ENCODE data around the gene FAM20A. TPM values are rescaled to one million over a fixed set of nuclear protein-coding genes. Genes with fewer than 3 reads are reported as not detected.

The FAM20A gene
- total and polyA plus RNA-seq, 11 donors, result 2.6 to 37.9 (median 8.8) TPM

- H3K27ac ChIP-seq, result peak overlapping the region; percentile 96 to 100 (median 98)
- H3K36me3 ChIP-seq, result peaks cover 0 to 41% (median 38%) of the 10 kb centered on the region in 9 donors
- no peaks in the 10 kb centered on the region for H3K27me3 ChIP-seq
- DNase-seq (no peak), ATAC-seq (no peak)
- peak overlapping the region; percentile 60 to 94 (median 76) for H3K4me3 ChIP-seq
- no peaks in the 10 kb centered on the region for H3K9me3 ChIP-seq
- WGBS, 4 donors, result 5 to 8% (median 7%) methylated on average over 3 of the region's 3 CpGs
- TF ChIP-seq POLR2A (IDR thresholded peaks at IDR 0.05) (no peak), CTCF (IDR thresholded peaks at IDR 0.05) (no peak)
- intact Hi-C loops (cut with DNase I), result loop anchor here in 7 of 10 donors (2.0 to 5.0 kb wide), 5 partner anchors 42 to 267 kb away; partner anchors contain the start of gene AMZ2 (in 1 of the 7)
- H3K4me1 ChIP-seq, result peaks cover 0 to 75% (median 53%) of the 10 kb centered on the region in 12 donors
Measured at GRCh38 chr17:68513932-68514331, 87.2 kb downstream of the FAM20A start.

GRCh38 chr17:68512960-68513474 lies 88.2 kb downstream of the FAM20A start:
- TF ChIP-seq POLR2A (IDR thresholded peaks at IDR 0.05) (no peak), CTCF (IDR thresholded peaks at IDR 0.05) (no peak)
- H3K4me3 ChIP-seq, result peak overlapping the region; percentile 60 to 94 (median 76)
- 0% methylated on average over 20 of the region's 20 CpGs for WGBS, 4 donors
- ATAC-seq (peak in 2 of 4 donors; percentile 4 to 12), DNase-seq (peak in 2 of 5 donors; percentile 33 to 43)
- H3K36me3 ChIP-seq, result peaks cover 0 to 34% (median 29%) of the 10 kb centered on the region in 9 donors
- H3K27ac ChIP-seq, result peak overlapping the region; percentile 96 to 100 (median 98)
- intact Hi-C loops (cut with DNase I), result loop anchor here in 8 of 10 donors (1.0 to 5.0 kb wide), 6 partner anchors 40 to 266 kb away; partner anchors contain the start of gene AMZ2 (in 1 of the 8)
- H3K27me3 ChIP-seq, result no peaks in the 10 kb centered on the region
- no peaks in the 10 kb centered on the region for H3K9me3 ChIP-seq
- peaks cover 0 to 71% (median 45%) of the 10 kb centered on the region in 12 donors for H3K4me1 ChIP-seq

GRCh38 chr17:68512247-68512959 lies 88.8 kb downstream of the FAM20A start, which contains the start of gene PRKAR1A:
Gene PRKAR1A (plus strand): TSS chr17:68512430. CDS start chr17:68515400, 2,970 bp downstream.
- intact Hi-C loops (cut with DNase I), result loop anchor here in 8 of 10 donors (1.0 to 5.0 kb wide), 6 partner anchors 39 to 265 kb away; partner anchors contain the start of gene AMZ2 (in 1 of the 8)
- ATAC-seq (peak; percentile 89 to 94 (median 92)), DNase-seq (peak; percentile 96 to 97 (median 96))
- peak within 1 kb of the TSS; percentile 60 to 94 (median 76) for H3K4me3 ChIP-seq
- no peaks in the 10 kb centered on the region for H3K9me3 ChIP-seq
- H3K27me3 ChIP-seq, result no peaks in the 10 kb centered on the region
- peak; percentile 74 to 95 for TF ChIP-seq POLR2A (IDR thresholded peaks at IDR 0.05)
- peak in 2 of 12 donors; percentile 11 to 26 for TF ChIP-seq CTCF (IDR thresholded peaks at IDR 0.05)
- H3K27ac ChIP-seq, result peak within 1 kb of the TSS; percentile 96 to 100 (median 98)
- WGBS, 4 donors, result 0 to 1% (median 1%) methylated on average over 29 to 81 of the region's 81 CpGs
- peaks cover 0 to 27% (median 23%) of the 10 kb centered on the region in 9 donors for H3K36me3 ChIP-seq
- H3K4me1 ChIP-seq, result peaks cover 0 to 73% (median 40%) of the 10 kb centered on the region in 12 donors

All from heart left ventricle (tissue), 16 donors.